GM19463 (cell line): ENCODE measurements around the gene FER1L5.

Source experiments
- ATAC-seq: cut with Tn5 transposase; IDR thresholded peaks from one replicate; pipeline ENCODE4 v1.9.1; 2021; ENCODE audit warnings: mild to moderate bottlenecking, moderate library complexity; ENCODE audit not compliant: unreplicated experiment

FER1L5 gene

GRCh38 chr2:96694816-96695455 is 52.4 kb downstream of the FER1L5 start:
- ATAC-seq = no peak

- no peak for ATAC-seq
Measured at GRCh38 chr2:96695602-96696001, 53.0 kb downstream of the FER1L5 start.

- no peak for ATAC-seq
Measured at GRCh38 chr2:96697476-96697875, 54.9 kb downstream of the FER1L5 start.

- ATAC-seq = no peak
Measured at GRCh38 chr2:96698221-96698861, 55.8 kb downstream of the FER1L5 start.

- ATAC-seq = no peak
Measured at GRCh38 chr2:96699021-96699420, 56.5 kb downstream of the FER1L5 start.

GRCh38 chr2:96699621-96700020 is 57.1 kb downstream of the FER1L5 start:
- no peak for ATAC-seq

- ATAC-seq = no peak
Measured at GRCh38 chr2:96700086-96700485, 57.5 kb downstream of the FER1L5 start.

- ATAC-seq = no peak
Measured at GRCh38 chr2:96701636-96702035, 59.1 kb downstream of the FER1L5 start.

- ATAC-seq = no peak
Measured at GRCh38 chr2:96702098-96702785, 59.7 kb downstream of the FER1L5 start.

GRCh38 chr2:96703021-96703751 is 60.6 kb downstream of the FER1L5 start:
- no peak for ATAC-seq

GRCh38 chr2:96710985-96711384 is 68.4 kb downstream of the FER1L5 start:
- ATAC-seq = no peak

- ATAC-seq = no peak
Measured at GRCh38 chr2:96715658-96716057, 73.1 kb downstream of the FER1L5 start.

- ATAC-seq = no peak
Measured at GRCh38 chr2:96716388-96716787, 73.8 kb downstream of the FER1L5 start.

GRCh38 chr2:96726131-96726530 is 83.6 kb downstream of the FER1L5 start:
- no peak for ATAC-seq

GRCh38 chr2:96727431-96727830 is 84.9 kb downstream of the FER1L5 start:
- ATAC-seq = no peak

GRCh38 chr2:96729748-96730147 is 87.2 kb downstream of the FER1L5 start:
- no peak for ATAC-seq

GRCh38 chr2:96730212-96730611 is 87.6 kb downstream of the FER1L5 start:
- ATAC-seq = no peak

GRCh38 chr2:96733931-96734330 is 91.4 kb downstream of the FER1L5 start:
- ATAC-seq = no peak

- ATAC-seq = no peak
Measured at GRCh38 chr2:96734880-96735583, 92.5 kb downstream of the FER1L5 start.

GRCh38 chr2:96737251-96737650 is 94.7 kb downstream of the FER1L5 start:
- ATAC-seq = no peak

- no peak for ATAC-seq
Measured at GRCh38 chr2:96737831-96738230, 95.3 kb downstream of the FER1L5 start.
